ENCODE results near the gene TPP2. TPM values are rescaled to one million over a fixed set of nuclear protein-coding genes. Genes with fewer than 3 reads are reported as not detected.

TPP2 gene
- total RNA-seq, 3 donors from 2014 or later = 50.2 to 62.9 (median 51.8) TPM

GRCh38 chr13:102591988-102592781 is 4.6 kb upstream of the TPP2 start:
- Histone ChIP-seq H3K4me3 (peak overlapping the region; percentile 42 to 63 (median 53)), H3K27me3 (no peaks in the 10 kb centered on the region), H3K9me3 (no peaks in the 10 kb centered on the region), H3K27ac (peak overlapping the region; percentile 56 to 72), H3K4me1 (no peaks in the 10 kb centered on the region), H3K36me3 (no peaks in the 10 kb centered on the region)
- TF ChIP-seq CTCF (IDR thresholded peaks at IDR 0.05) (peak; percentile 21 to 51 (median 49)), POLR2AphosphoS5 (IDR thresholded peaks at IDR 0.05) (peak in 1 of 3 donors; percentile 52), POLR2A (IDR thresholded peaks at IDR 0.05) (no peak)
- peak; percentile 44 to 64 for DNase-seq (ENCODE audit: low spot score in 2 of 2)
- intact Hi-C loops (cut with DNase I; ENCODE audit: low total_unique reads) = loop anchor here (10.0 kb wide), 1 partner anchor 253 kb away; the partner anchor contains the start of gene ERCC5

- no peaks in the 10 kb centered on the region for H3K9me3 ChIP-seq
- no peak for DNase-seq (ENCODE audit: low spot score in 2 of 2)
- no peak overlapping the region for H3K4me3 ChIP-seq
- no peaks in the 10 kb centered on the region for H3K4me1 ChIP-seq
- no peaks in the 10 kb centered on the region for H3K36me3 ChIP-seq
- H3K27ac ChIP-seq = no peak overlapping the region
- TF ChIP-seq POLR2A (IDR thresholded peaks at IDR 0.05) (no peak), POLR2AphosphoS5 (IDR thresholded peaks at IDR 0.05) (no peak), CTCF (IDR thresholded peaks at IDR 0.05) (no peak)
- intact Hi-C loops (cut with DNase I; ENCODE audit: low total_unique reads) = loop anchor here (10.0 kb wide), 1 partner anchor 251 kb away; the partner anchor contains the start of gene ERCC5
- no peaks in the 10 kb centered on the region for H3K27me3 ChIP-seq
Observed at GRCh38 chr13:102593466-102593865, 3.3 kb upstream of the TPP2 start.

- Histone ChIP-seq H3K36me3 (no peaks in the 10 kb centered on the region), H3K27me3 (no peaks in the 10 kb centered on the region), H3K9me3 (no peaks in the 10 kb centered on the region), H3K4me1 (peaks cover 0 to 5% of the 10 kb centered on the region in 2 donors), H3K27ac (peak overlapping the region; percentile 98 to 99), H3K4me3 (peak overlapping the region; percentile 90 to 99 (median 98))
- intact Hi-C loops (cut with DNase I; ENCODE audit: low total_unique reads) = loop anchor here (10.0 kb wide), 1 partner anchor 248 kb away; the partner anchor contains the start of gene ERCC5
- no peak for TF ChIP-seq CTCF (IDR thresholded peaks at IDR 0.05)
- TF ChIP-seq POLR2AphosphoS5 (IDR thresholded peaks at IDR 0.05) = no peak
- no peak for TF ChIP-seq POLR2A (IDR thresholded peaks at IDR 0.05)
- DNase-seq (ENCODE audit: low spot score in 2 of 2) = no peak
Observed at GRCh38 chr13:102597029-102597961, 509 bp downstream of the TPP2 start.

GRCh38 chr13:102598061-102598460 is 1.3 kb downstream of the TPP2 start:
- TF ChIP-seq CTCF (IDR thresholded peaks at IDR 0.05) = no peak
- TF ChIP-seq POLR2A (IDR thresholded peaks at IDR 0.05) = no peak
- no peak for TF ChIP-seq POLR2AphosphoS5 (IDR thresholded peaks at IDR 0.05)
- H3K4me1 ChIP-seq = peaks cover 0 to 5% of the 10 kb centered on the region in 2 donors
- intact Hi-C loops (cut with DNase I; ENCODE audit: low total_unique reads) = loop anchor here (10.0 kb wide), 1 partner anchor 247 kb away; the partner anchor contains the start of gene ERCC5

More at GRCh38 chr13:102598061-102598460, 1.3 kb downstream of the TPP2 start:
- peak overlapping the region; percentile 90 to 99 (median 98) for H3K4me3 ChIP-seq
- peak overlapping the region in 1 of 2 donors; percentile 10 for H3K27ac ChIP-seq
- no peaks in the 10 kb centered on the region for H3K9me3 ChIP-seq
- no peaks in the 10 kb centered on the region for H3K27me3 ChIP-seq
- no peaks in the 10 kb centered on the region for H3K36me3 ChIP-seq
- DNase-seq (ENCODE audit: low spot score in 2 of 2) = no peak

Data from breast epithelium (tissue), 4 donors.